Measurements from ENCODE around the gene ANAPC4.

The ANAPC4 gene

DNA sequence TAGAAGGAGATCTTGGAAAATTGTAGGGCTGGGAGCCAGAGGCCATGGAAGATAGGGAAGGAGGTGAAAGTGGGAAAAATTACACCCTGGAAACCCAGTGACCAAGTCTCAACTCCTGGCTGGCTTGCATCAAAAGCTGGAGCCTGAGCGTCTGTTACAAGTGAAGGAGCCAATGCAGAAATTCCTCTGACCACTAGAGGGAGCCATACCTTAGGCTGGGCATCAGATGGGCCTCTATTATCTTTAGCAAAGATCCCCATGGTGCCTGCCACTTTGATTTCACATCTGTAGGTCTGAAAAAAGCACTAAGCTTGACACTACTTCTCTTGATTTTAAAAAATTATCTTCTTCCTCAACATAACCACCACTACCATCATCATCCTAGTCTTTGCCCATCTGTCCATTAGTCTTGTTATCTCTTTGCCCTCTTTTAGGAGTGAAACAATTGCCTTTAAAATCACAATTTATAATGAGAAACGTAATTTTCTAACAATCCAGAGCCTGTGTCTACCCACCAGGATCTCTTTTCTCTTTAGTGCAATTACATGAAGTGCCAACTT is 62.9 kb downstream of the ANAPC4 start:
- no peak for FAIRE-seq

DNA sequence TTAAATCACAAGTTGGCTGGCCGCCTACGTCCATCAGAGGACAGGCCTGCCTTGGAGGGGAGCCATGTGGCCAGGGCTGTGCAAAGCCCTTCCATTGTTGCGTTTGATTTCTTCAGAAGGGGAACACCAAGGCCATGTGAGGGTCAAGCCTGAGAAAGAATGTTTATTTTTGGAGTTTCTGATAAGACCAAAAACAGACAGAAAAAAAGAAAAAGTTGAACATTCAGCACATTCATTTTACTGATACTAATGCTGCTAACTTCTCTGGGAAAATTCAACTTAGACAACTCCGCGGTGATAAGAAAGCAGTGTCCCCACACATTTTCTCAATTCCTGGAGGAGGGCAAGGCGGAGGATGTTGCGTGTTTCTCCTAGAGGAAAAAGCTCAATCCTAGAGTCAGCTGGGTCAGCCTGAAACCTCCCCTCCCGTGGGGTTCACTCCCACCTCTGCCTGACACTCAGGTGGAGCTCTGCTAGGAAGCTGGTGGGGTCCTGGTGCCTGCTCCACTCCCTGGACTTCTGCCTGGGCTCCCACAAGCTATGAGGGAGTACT is 63.5 kb downstream of the ANAPC4 start:
- FAIRE-seq = no peak

DNA sequence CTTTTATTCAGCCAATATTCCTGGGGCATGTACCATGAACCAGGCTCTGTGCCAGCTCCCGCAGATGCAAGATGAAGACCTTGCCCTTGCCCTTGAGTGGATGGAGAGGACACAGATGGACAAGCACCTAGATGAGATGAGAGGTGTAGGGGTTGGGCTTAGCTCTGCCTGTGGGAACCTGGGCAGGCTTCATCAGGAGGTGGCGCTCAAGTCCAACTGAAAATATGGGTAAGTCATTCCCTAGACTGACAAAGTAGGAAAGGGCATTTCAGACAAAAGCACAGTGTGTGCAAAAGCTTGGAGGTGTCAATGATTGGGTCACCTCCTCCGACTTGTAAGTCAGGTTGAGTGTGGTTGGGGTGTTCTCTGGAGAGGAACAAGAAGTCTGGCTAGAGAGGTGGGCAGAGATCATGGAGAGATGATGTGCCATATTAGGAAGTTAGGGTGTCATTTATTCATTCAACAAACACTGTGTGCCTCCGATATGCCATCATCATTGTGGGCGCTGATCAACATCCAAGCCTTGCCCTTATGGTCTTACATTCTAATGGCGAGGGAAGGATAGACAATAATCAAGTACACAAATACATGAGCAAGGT is 64.6 kb downstream of the ANAPC4 start:
- FAIRE-seq = no peak

DNA sequence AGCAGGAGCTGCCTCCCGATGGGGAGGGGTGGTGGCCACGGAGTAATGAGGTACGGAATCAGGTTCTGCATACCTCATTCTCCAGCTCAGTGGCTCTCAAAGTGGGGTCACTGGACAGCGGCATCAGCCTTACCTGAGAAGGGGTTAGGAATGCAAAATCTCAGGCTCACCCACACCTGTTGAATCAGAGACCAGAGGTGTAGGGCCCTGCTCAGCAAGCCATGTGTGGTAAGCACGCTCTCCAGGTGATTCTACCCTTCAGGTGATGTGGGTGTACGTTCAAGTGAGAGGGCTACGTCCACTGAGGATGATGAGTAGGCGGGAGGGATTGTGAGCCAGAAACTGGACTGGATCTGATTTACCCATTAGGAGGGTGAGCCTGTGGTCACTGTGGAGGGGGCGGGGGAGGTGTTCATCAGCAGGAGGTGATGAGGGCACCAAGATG is 65.8 kb downstream of the ANAPC4 start:
- FAIRE-seq = no peak

- no peak for FAIRE-seq
Measured at GRCh38 chr4:25443851-25444250, 66.8 kb downstream of the ANAPC4 start.

GRCh38 chr4:25446611-25447010 is 69.5 kb downstream of the ANAPC4 start:
- no peak for FAIRE-seq

DNA sequence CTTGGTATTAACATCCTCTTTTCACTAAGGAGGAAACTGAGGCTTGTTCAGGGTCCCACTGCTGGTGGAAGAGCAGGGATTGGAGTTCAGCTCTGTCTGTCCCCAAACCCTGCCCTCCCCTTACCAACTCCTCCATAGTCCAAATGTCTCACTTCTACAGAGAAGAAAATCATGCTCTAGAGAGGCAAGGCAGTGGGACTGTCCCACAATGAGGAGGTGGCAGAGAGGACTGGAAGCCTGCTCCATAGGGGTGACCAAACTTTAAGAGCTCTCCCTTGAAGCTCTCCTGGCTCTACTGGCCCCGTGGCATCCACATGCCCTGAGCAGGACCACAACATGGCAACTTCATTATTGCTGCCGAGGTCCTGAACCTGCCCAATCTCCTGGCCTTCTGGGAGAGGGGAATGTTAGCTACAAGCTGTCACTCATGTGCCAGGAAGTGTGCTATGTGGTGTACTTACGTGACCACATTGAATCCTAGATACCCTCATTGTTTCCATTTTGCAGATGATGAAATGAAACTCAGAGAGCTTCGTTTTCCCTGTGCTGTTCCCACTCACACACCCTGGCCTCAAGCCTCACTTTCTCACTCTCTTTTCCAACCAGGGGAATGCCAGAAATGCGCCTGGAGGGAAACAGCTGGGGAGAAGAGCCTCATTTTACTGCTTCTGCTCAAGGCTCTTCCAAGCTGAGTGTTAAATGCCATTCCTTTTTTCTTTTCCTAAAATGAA is 71.5 kb downstream of the ANAPC4 start:
- FAIRE-seq = no peak

DNA sequence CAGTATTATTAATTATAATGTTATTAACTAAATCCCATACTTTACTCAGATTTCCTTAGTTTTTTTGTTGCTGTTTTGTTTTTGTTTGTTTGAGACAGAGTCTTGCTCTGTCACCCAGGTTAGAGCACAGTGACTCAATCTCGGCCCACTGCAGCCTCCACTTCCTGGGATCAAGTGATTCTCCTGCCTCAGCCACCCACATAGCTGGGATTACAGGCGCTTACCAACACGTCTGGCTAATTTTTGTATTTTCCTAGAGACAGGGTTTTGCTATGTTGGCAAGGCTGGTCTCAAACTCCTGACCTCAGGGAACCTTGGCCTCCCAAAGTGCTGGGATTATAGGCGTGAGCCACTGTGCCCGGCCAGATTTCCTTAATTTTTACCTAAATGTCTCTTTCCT is 72.2 kb downstream of the ANAPC4 start:
- FAIRE-seq = no peak

- no peak for FAIRE-seq
Measured at GRCh38 chr4:25449688-25450087, 72.6 kb downstream of the ANAPC4 start.

GRCh38 chr4:25450491-25450901 is 73.4 kb downstream of the ANAPC4 start:
- FAIRE-seq = no peak

GRCh38 chr4:25451676-25452075 is 74.6 kb downstream of the ANAPC4 start:
- no peak for FAIRE-seq

- no peak for FAIRE-seq
Measured at GRCh38 chr4:25452081-25452480, 75.0 kb downstream of the ANAPC4 start.

GRCh38 chr4:25454476-25454875 is 77.4 kb downstream of the ANAPC4 start:
- FAIRE-seq = no peak

GRCh38 chr4:25457053-25457715 is 80.1 kb downstream of the ANAPC4 start:
- no peak for FAIRE-seq

- no peak for FAIRE-seq
Measured at GRCh38 chr4:25466966-25467697, 90.1 kb downstream of the ANAPC4 start.

GRCh38 chr4:25467843-25468242 is 90.8 kb downstream of the ANAPC4 start:
- FAIRE-seq = no peak
